ENCODE data around the gene DUSP9.
"Not testable (repeated sequence)": the region's sequence is repeated elsewhere in the genome, so short reads cannot be mapped to it uniquely, and the experiment has no call there.

DNA sequence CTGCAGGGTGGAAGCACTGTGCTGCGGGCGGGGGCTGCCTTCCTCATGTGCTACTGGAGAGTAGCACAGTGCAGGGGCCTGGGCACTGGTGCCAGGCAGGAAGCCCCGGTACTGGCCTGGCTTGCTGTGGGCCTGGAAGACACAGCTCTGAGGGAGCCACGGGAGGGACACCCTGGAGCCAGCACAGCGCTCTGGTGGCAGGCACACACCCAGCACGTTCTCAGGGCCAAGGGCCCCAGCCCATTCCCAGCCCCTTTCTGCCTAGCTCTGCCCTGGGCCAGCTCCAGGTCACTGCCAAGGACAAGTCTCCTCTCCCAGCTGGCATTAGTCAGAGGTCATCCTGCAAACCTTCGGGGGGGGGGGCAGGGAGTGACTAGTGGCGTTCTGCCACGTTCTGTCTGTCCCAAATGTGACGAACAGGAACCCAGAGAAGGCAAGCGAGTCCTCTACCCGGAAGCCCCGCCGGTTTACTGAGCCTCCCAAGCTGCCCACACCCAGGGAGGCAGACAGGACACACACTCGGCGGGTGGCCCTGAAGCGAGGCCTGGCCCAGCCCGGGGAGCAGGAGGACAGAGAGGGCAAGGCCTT, 52.9 kb downstream of the DUSP9 start:
- TF ChIP-seq, protein P1, sequence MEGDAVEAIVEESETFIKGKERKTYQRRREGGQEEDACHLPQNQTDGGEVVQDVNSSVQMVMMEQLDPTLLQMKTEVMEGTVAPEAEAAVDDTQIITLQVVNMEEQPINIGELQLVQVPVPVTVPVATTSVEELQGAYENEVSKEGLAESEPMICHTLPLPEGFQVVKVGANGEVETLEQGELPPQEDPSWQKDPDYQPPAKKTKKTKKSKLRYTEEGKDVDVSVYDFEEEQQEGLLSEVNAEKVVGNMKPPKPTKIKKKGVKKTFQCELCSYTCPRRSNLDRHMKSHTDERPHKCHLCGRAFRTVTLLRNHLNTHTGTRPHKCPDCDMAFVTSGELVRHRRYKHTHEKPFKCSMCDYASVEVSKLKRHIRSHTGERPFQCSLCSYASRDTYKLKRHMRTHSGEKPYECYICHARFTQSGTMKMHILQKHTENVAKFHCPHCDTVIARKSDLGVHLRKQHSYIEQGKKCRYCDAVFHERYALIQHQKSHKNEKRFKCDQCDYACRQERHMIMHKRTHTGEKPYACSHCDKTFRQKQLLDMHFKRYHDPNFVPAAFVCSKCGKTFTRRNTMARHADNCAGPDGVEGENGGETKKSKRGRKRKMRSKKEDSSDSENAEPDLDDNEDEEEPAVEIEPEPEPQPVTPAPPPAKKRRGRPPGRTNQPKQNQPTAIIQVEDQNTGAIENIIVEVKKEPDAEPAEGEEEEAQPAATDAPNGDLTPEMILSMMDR (IDR thresholded peaks at IDR 0.05; ENCODE audit: borderline replicate concordance, extremely low read depth, low read length, poor library complexity, severe bottlenecking), result not testable (repeated sequence)
- TF ChIP-seq EZH2 (IDR thresholded peaks at IDR 0.05; ENCODE audit: borderline replicate concordance, low read depth, low read length, severe bottlenecking), result not testable (repeated sequence)

Measured in DND-41 (cell line).